B cell (primary cell): ENCODE data around the gene LSM14A. TPM values are rescaled to one million over a fixed set of nuclear protein-coding genes. Genes with fewer than 3 reads are reported as not detected.
"Not testable (repeated sequence)": the region's sequence is repeated elsewhere in the genome, so short reads cannot be mapped to it uniquely, and the experiment has no call there.

Experiments used
- ATAC-seq: fragments of 200-7000 bp; cut with Tn5 transposase; one replicate; pipeline ENCODE4 v1.10.0; 2021; ENCODE audit warnings: low read depth, mild to moderate bottlenecking, moderate number of reproducible peaks, moderate library complexity
- CTCF ChIA-PET: fragments of 350-600 bp; sonication (Branson Sonifier 250); formaldehyde crosslinking; loops from one replicate; lab custom pipeline; 2021; ENCODE audit warnings: antibody characterized with exemption, inconsistent platforms; lab: Charles Lee
- POLR2A ChIA-PET: fragments of 350-600 bp; sonication (Branson Sonifier 250); formaldehyde crosslinking; loops from one replicate; lab custom pipeline; 2021; ENCODE audit warnings: antibody characterized with exemption; lab: Charles Lee
- DNase-seq: peaks from one replicate; pipeline ENCODE4 v3.0.0; 2013
- H2AFZ ChIP-seq: 2 replicates; pipeline ENCODE4 v1.6.1; 2012; ENCODE audit warnings: mild to moderate bottlenecking, low read depth, low read length; ENCODE audit not compliant: insufficient read depth, poor library complexity, severe bottlenecking
- H3K27ac ChIP-seq, 2 donors: 1 replicate in 1 of 2; 2 replicates in 1 of 2; pipeline ENCODE4 v1.5.1; 2012 to 2013; ENCODE audit warnings: low read length in 2 of 2, mild to moderate bottlenecking in 2 of 2, moderate library complexity in 1 of 2
- H3K27me3 ChIP-seq, 4 experiments: fragments of 200-600 bp in 1 of 4; sonication (generic) in 1 of 4; replicated peaks in 1 of 4; 1 replicate in 2 of 4; 2 replicates in 2 of 4; pipeline versions ENCODE4 v1.6.1 to v1.7.0; 2013 to 2016; ENCODE audit warnings: low read length in 3 of 4, mild to moderate bottlenecking in 2 of 4, mixed read lengths in 1 of 4, moderate library complexity in 1 of 4; ENCODE audit not compliant: insufficient read depth in 4 of 4, control insufficient read depth in 3 of 4; ENCODE audit errors: control extremely low read depth in 1 of 4
- H3K36me3 ChIP-seq, 2 experiments: replicated peaks in 1 of 2; 1 replicate in 1 of 2; 2 replicates in 1 of 2; pipeline versions ENCODE4 v1.6.1 to v1.7.1; 2013; ENCODE audit warnings: low read length in 1 of 2; ENCODE audit not compliant: insufficient read depth in 2 of 2, control insufficient read depth in 1 of 2; ENCODE audit errors: control extremely low read depth in 1 of 2, extremely low read depth in 1 of 2
- H3K4me1 ChIP-seq, 2 donors: fragments of 200-600 bp in 1 of 2; sonication (generic) in 1 of 2; 1 replicate in 1 of 2; 2 replicates in 1 of 2; pipeline versions ENCODE4 v1.5.1 to v1.6.1; 2013 to 2017; ENCODE audit warnings: low read length in 2 of 2; ENCODE audit not compliant: control insufficient read depth in 2 of 2, insufficient read depth in 2 of 2
- H3K4me2 ChIP-seq: replicated peaks from 2 replicates; pipeline ENCODE3; 2012; ENCODE audit warnings: mild to moderate bottlenecking, low read depth, low read length; ENCODE audit not compliant: poor library complexity, severe bottlenecking
- H3K4me3 ChIP-seq, 5 experiments: fragments of 200-600 bp in 1 of 5; sonication (generic) in 1 of 5; 1 replicate in 3 of 5; 2 replicates in 2 of 5; pipeline versions ENCODE4 v1.5.1 to v1.7.0; 2011 to 2016; ENCODE audit warnings: low read length in 4 of 5, mild to moderate bottlenecking in 4 of 5, low read depth in 2 of 5, control low read depth in 1 of 5, moderate library complexity in 1 of 5; ENCODE audit not compliant: insufficient read depth in 1 of 5; ENCODE audit errors: control extremely low read depth in 1 of 5, extremely low read depth in 1 of 5
- H3K79me2 ChIP-seq: fragments of 200-600 bp; sonication (generic); one replicate; pipeline ENCODE4 v1.6.0; 2016; ENCODE audit warnings: low read length; ENCODE audit not compliant: control insufficient read depth, insufficient read depth
- H3K9ac ChIP-seq: fragments of 200-600 bp; sonication (generic); 2 replicates; pipeline ENCODE4 v1.6.1; 2017; ENCODE audit warnings: mild to moderate bottlenecking, low read length, moderate library complexity
- H3K9me3 ChIP-seq, 3 donors: one replicate each; pipeline versions ENCODE4 v1.6.1 to v1.7.1; 2013; ENCODE audit warnings: low read length in 2 of 3; ENCODE audit not compliant: control insufficient read depth in 2 of 3, insufficient read depth in 1 of 3; ENCODE audit errors: control extremely low read depth in 1 of 3
- H4K20me1 ChIP-seq: 2 replicates; pipeline ENCODE4 v1.6.0; 2012; ENCODE audit warnings: mild to moderate bottlenecking, low read length; ENCODE audit not compliant: insufficient read depth, control insufficient read depth, poor library complexity, severe bottlenecking
- H3K27ac Mint-ChIP-seq: one replicate; pipeline ENCODE4 v1.8.0; 2021; ENCODE audit warnings: mixed read lengths
- H3K27me3 Mint-ChIP-seq: one replicate; pipeline ENCODE4 v1.8.0; 2021; ENCODE audit warnings: mixed read lengths
- H3K4me1 Mint-ChIP-seq: one replicate; pipeline ENCODE4 v1.8.0; 2021; ENCODE audit warnings: mixed read lengths
- H3K4me3 Mint-ChIP-seq: one replicate; pipeline ENCODE4 v1.8.0; 2021; ENCODE audit warnings: mixed read lengths
- H3K9me3 Mint-ChIP-seq: one replicate; pipeline ENCODE4 v1.8.0; 2022; ENCODE audit warnings: mixed read lengths; ENCODE audit not compliant: insufficient read depth
- EZH2 ChIP-seq: IDR thresholded peaks from 2 replicates; pipeline ENCODE4 v1.6.1; 2012; ENCODE audit warnings: borderline replicate concordance, low read depth, mild to moderate bottlenecking, moderate library complexity, low read length; ENCODE audit not compliant: insufficient read depth, poor library complexity, severe bottlenecking
- WGBS: methylation state at CpG from one replicate; pipeline ENCODE4 v1.1.5; 2013; ENCODE audit warnings: missing lambda C conversion rate; ENCODE audit not compliant: insufficient coverage; 5-methylcytosine and 5-hydroxymethylcytosine counted together
- intact Hi-C: fragments of 100-400 bp; cut with micrococcal nuclease; formaldehyde crosslinking; loops from one replicate; pipeline ENCODE4 v1.10.0; 2022
- polyA plus RNA-seq: library from polyadenylated mRNA; depleted of rRNA; stranded (reverse); fragments of >200 nt; gene quantifications from 2 replicates; pipeline ENCODE4 v1.2.3, GENCODE V29; 2012
- total RNA-seq, 2 donors: library from RNA; stranded (reverse); fragments of 120-200 nt in 1 of 2; gene quantifications; 1 replicate in 1 of 2; 2 replicates in 1 of 2; pipeline versions ENCODE4 v1.2.3 to v1.2.4, GENCODE V29; 2013 to 2022
- TF ChIP-seq, protein P1 (sequence below): fragments of 200-600 bp; IDR thresholded peaks from one replicate; pipeline ENCODE4 v1.8.0; 2022; ENCODE audit warnings: antibody characterized with exemption, mild to moderate bottlenecking

The LSM14A gene
- total and polyA plus RNA-seq, 2 donors (not counting 1 experiment from before 2014, with no cell fraction given) = 90.7 to 163 TPM

- no peak for ATAC-seq
- Histone ChIP-seq H3K9ac (no peak overlapping the region), H2AFZ (no peak overlapping the region), H3K27me3 (no peaks in the 10 kb centered on the region), H3K9me3 (no peaks in the 10 kb centered on the region), H3K27ac (no peak overlapping the region), H3K4me3 (no peak overlapping the region), H3K4me1 (peaks cover 22 to 24% of the 10 kb centered on the region in 2 donors), H3K36me3 (peaks cover 0 to 41% of the 10 kb centered on the region in 2 experiments), H3K4me2 (no peak overlapping the region), H3K79me2 (peaks cover 22% of the 10 kb centered on the region), H4K20me1 (no peaks in the 10 kb centered on the region)
- peaks cover 21% of the 10 kb centered on the region for H3K4me1 Mint-ChIP-seq
- H3K27ac Mint-ChIP-seq = peak overlapping the region; percentile 20
- WGBS = 100% methylated on average over 1 of the region's 3 CpGs
- DNase-seq = no peak
- ChIA-PET CTCF (interaction anchor here (0.6 kb wide), 1 partner anchor 88 kb away, joined by 3 read pairs; no protein-coding TSS in a partner anchor), POLR2A (no interaction called here)
- H3K9me3 Mint-ChIP-seq = no peaks in the 10 kb centered on the region
- intact Hi-C loops = no loop called here
- no peak for TF ChIP-seq EZH2
- TF ChIP-seq, protein P1, sequence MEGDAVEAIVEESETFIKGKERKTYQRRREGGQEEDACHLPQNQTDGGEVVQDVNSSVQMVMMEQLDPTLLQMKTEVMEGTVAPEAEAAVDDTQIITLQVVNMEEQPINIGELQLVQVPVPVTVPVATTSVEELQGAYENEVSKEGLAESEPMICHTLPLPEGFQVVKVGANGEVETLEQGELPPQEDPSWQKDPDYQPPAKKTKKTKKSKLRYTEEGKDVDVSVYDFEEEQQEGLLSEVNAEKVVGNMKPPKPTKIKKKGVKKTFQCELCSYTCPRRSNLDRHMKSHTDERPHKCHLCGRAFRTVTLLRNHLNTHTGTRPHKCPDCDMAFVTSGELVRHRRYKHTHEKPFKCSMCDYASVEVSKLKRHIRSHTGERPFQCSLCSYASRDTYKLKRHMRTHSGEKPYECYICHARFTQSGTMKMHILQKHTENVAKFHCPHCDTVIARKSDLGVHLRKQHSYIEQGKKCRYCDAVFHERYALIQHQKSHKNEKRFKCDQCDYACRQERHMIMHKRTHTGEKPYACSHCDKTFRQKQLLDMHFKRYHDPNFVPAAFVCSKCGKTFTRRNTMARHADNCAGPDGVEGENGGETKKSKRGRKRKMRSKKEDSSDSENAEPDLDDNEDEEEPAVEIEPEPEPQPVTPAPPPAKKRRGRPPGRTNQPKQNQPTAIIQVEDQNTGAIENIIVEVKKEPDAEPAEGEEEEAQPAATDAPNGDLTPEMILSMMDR = no peak
- H3K27me3 Mint-ChIP-seq = no peaks in the 10 kb centered on the region
- H3K4me3 Mint-ChIP-seq = no peak overlapping the region
Measured at GRCh38 chr19:34215006-34215665, 42.8 kb downstream of the LSM14A start.

GRCh38 chr19:34215666-34216038 lies 43.3 kb downstream of the LSM14A start:
- Histone ChIP-seq H3K27me3 (no peaks in the 10 kb centered on the region), H3K4me3 (no peak overlapping the region), H3K79me2 (peaks cover 24% of the 10 kb centered on the region), H2AFZ (no peak overlapping the region), H3K9me3 (no peaks in the 10 kb centered on the region), H3K36me3 (peaks cover 0 to 43% of the 10 kb centered on the region in 2 experiments), H3K4me1 (peaks cover 22 to 24% of the 10 kb centered on the region in 2 donors), H3K27ac (no peak overlapping the region), H4K20me1 (no peaks in the 10 kb centered on the region), H3K4me2 (no peak overlapping the region), H3K9ac (no peak overlapping the region)
- Mint-ChIP-seq H3K9me3 (no peaks in the 10 kb centered on the region), H3K27me3 (no peaks in the 10 kb centered on the region), H3K4me1 (peaks cover 25% of the 10 kb centered on the region), H3K27ac (peak overlapping the region; percentile 26), H3K4me3 (no peak overlapping the region)
- DNase-seq = no peak
- no peak for ATAC-seq
- ChIA-PET POLR2A (no interaction called here), CTCF (no interaction called here)
- intact Hi-C loops = no loop called here
- WGBS = no CpG with 5 or more reads among the region's 3 CpGs
- TF ChIP-seq, protein P1 = no peak
- no peak for TF ChIP-seq EZH2

DNA sequence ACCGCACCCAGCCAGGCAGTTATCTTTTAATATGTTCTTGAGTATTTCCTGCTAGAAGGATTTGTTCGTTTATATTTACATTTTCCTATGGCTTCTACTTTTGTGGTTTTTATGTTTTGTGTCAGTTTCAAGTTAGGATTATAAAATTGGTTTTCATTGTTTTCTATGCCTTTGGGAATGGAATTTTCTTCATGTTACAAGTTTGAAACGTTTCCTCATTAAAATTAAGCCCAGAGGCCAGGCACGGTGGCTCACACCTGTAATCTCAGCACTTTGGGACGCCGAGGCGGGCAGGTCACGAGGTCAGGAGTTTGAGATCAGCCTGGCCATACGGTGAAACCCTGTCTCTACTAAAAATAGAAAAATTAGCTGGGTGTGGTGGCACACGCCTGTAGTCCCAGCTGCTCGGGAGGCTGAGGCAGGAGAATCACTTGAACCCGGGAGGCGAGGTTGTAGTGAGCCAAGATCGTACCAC lies 44.5 kb downstream of the LSM14A start:
- H3K4me3 ChIP-seq, H3K9ac ChIP-seq, H3K27me3 ChIP-seq, ATAC-seq, H3K4me2 ChIP-seq, H3K9me3 Mint-ChIP-seq, H4K20me1 ChIP-seq, intact Hi-C loops, H3K9me3 ChIP-seq, H2AFZ ChIP-seq, H3K4me3 Mint-ChIP-seq, H3K27me3 Mint-ChIP-seq, DNase-seq: not testable (repeated sequence)
- ChIA-PET CTCF (interaction anchor here (0.7 to 1.2 kb wide), 3 partner anchors 17 to 122 kb away, joined by 3 to 6 read pairs (median 4); no protein-coding TSS in a partner anchor), POLR2A (interaction anchor here (0.6 to 0.7 kb wide), 3 partner anchors 10 to 126 kb away, joined by 3 to 5 read pairs (median 4); no protein-coding TSS in a partner anchor)
- Histone ChIP-seq H3K36me3 (peaks cover 0 to 45% of the 10 kb centered on the region in 2 experiments), H3K4me1 (peaks cover 22 to 24% of the 10 kb centered on the region in 2 donors), H3K27ac (peak overlapping the region in 1 of 2 donors; percentile 54), H3K79me2 (peaks cover 29% of the 10 kb centered on the region)
- Mint-ChIP-seq H3K4me1 (peaks cover 26% of the 10 kb centered on the region), H3K27ac (peak overlapping the region; percentile 78)
- 85% methylated on average over 7 of the region's 14 CpGs for WGBS
